Activated CD4-positive, alpha-beta memory T cell treated with anti-CD3 and anti-CD28 coated beads, Interleukin-2, amount 10 ng/mL, durations not matched to agents 7 days and 5 days (primary cell): ENCODE data around the gene YTHDF1. TPM values are rescaled to one million over a fixed set of nuclear protein-coding genes. Genes with fewer than 3 reads are reported as not detected.

Experiments used
- CTCF ChIA-PET: fragments of 350-600 bp; sonication (Branson Sonifier 250); formaldehyde crosslinking; loops from one replicate; lab custom pipeline; 2021; ENCODE audit warnings: antibody characterized with exemption, inconsistent platforms; lab: Charles Lee
- POLR2A ChIA-PET: fragments of 350-600 bp; sonication (Branson Sonifier 250); formaldehyde crosslinking; loops from one replicate; lab custom pipeline; 2021; ENCODE audit warnings: antibody characterized with exemption; lab: Charles Lee
- DNase-seq: peaks from one replicate; pipeline ENCODE4 v3.0.0-alpha.2; 2020
- H3K27ac Mint-ChIP-seq: one replicate; pipeline ENCODE4 v1.8.0; 2021; ENCODE audit warnings: mild to moderate bottlenecking, mixed read lengths
- H3K27me3 Mint-ChIP-seq: one replicate; pipeline ENCODE4 v1.8.0; 2021; ENCODE audit warnings: mixed read lengths
- H3K36me3 Mint-ChIP-seq: one replicate; pipeline ENCODE4 v1.8.0; 2021; ENCODE audit warnings: low read depth, mixed read lengths
- H3K4me1 Mint-ChIP-seq: one replicate; pipeline ENCODE4 v1.8.0; 2021; ENCODE audit warnings: mixed read lengths
- H3K4me3 Mint-ChIP-seq: one replicate; pipeline ENCODE4 v1.8.0; 2021; ENCODE audit warnings: mild to moderate bottlenecking, mixed read lengths
- H3K9me3 Mint-ChIP-seq: one replicate; pipeline ENCODE4 v1.8.0; 2021; ENCODE audit warnings: mixed read lengths
- total RNA-seq, 2 experiments: library from RNA; stranded (reverse); gene quantifications; one replicate each; pipeline ENCODE4 v1.2.3, GENCODE V29; 2021

The YTHDF1 gene
- total RNA-seq, 2 experiments from 2014 or later: 36.1 to 36.8 TPM

- Mint-ChIP-seq H3K4me1 (no peaks in the 10 kb centered on the region), H3K27me3 (no peaks in the 10 kb centered on the region), H3K27ac (no peak overlapping the region), H3K4me3 (no peak overlapping the region), H3K9me3 (peaks cover 4% of the 10 kb centered on the region), H3K36me3 (peaks cover 8% of the 10 kb centered on the region)
- ChIA-PET CTCF (no interaction called here), POLR2A (no interaction called here)
- no peak for DNase-seq
These were observed 25.9 kb downstream of the YTHDF1 start for GRCh38 chr20:63189846-63190559.

- Mint-ChIP-seq H3K27ac (no peak overlapping the region), H3K4me3 (no peak overlapping the region), H3K27me3 (no peaks in the 10 kb centered on the region), H3K4me1 (no peaks in the 10 kb centered on the region), H3K36me3 (peaks cover under 1% of the 10 kb centered on the region), H3K9me3 (peaks cover 4% of the 10 kb centered on the region)
- ChIA-PET CTCF (no interaction called here), POLR2A (no interaction called here)
- DNase-seq: no peak
These were observed 26.6 kb downstream of the YTHDF1 start for GRCh38 chr20:63189322-63189642.

GRCh38 chr20:63188641-63189321 is 27.1 kb downstream of the YTHDF1 start:
- Mint-ChIP-seq H3K4me3 (no peak overlapping the region), H3K4me1 (no peaks in the 10 kb centered on the region), H3K27ac (no peak overlapping the region), H3K27me3 (no peaks in the 10 kb centered on the region), H3K36me3 (no peaks in the 10 kb centered on the region), H3K9me3 (peaks cover 4% of the 10 kb centered on the region)
- CTCF ChIA-PET: no interaction called here
- POLR2A ChIA-PET: no interaction called here
- DNase-seq: no peak

GRCh38 chr20:63188159-63188442 is 27.8 kb downstream of the YTHDF1 start:
- no peak overlapping the region for H3K27ac Mint-ChIP-seq
- POLR2A ChIA-PET: no interaction called here
- H3K4me1 Mint-ChIP-seq: no peaks in the 10 kb centered on the region
- no peak overlapping the region for H3K4me3 Mint-ChIP-seq
- peaks cover 4% of the 10 kb centered on the region for H3K9me3 Mint-ChIP-seq
- no peaks in the 10 kb centered on the region for H3K27me3 Mint-ChIP-seq
- H3K36me3 Mint-ChIP-seq: no peaks in the 10 kb centered on the region
- CTCF ChIA-PET: no interaction called here
- DNase-seq: no peak

GRCh38 chr20:63187338-63188158 is 28.4 kb downstream of the YTHDF1 start:
- DNase-seq: no peak
- ChIA-PET POLR2A (no interaction called here), CTCF (no interaction called here)
- H3K36me3 Mint-ChIP-seq: no peaks in the 10 kb centered on the region
- H3K27me3 Mint-ChIP-seq: no peaks in the 10 kb centered on the region
- H3K27ac Mint-ChIP-seq: no peak overlapping the region
- no peaks in the 10 kb centered on the region for H3K4me1 Mint-ChIP-seq
- no peak overlapping the region for H3K4me3 Mint-ChIP-seq
- peaks cover 4% of the 10 kb centered on the region for H3K9me3 Mint-ChIP-seq

- Mint-ChIP-seq H3K36me3 (no peaks in the 10 kb centered on the region), H3K4me1 (no peaks in the 10 kb centered on the region), H3K9me3 (peaks cover 4% of the 10 kb centered on the region), H3K4me3 (no peak overlapping the region), H3K27me3 (no peaks in the 10 kb centered on the region), H3K27ac (no peak overlapping the region)
- CTCF ChIA-PET: no interaction called here
- no peak for DNase-seq
- POLR2A ChIA-PET: no interaction called here
These were observed 29.2 kb downstream of the YTHDF1 start for GRCh38 chr20:63186528-63187316.

GRCh38 chr20:63186084-63186483 is 29.8 kb downstream of the YTHDF1 start:
- DNase-seq: no peak
- POLR2A ChIA-PET: no interaction called here
- no peak overlapping the region for H3K27ac Mint-ChIP-seq
- H3K4me3 Mint-ChIP-seq: no peak overlapping the region
- peaks cover 3% of the 10 kb centered on the region for H3K27me3 Mint-ChIP-seq
- H3K9me3 Mint-ChIP-seq: peaks cover 4% of the 10 kb centered on the region
- H3K36me3 Mint-ChIP-seq: no peaks in the 10 kb centered on the region
- no peaks in the 10 kb centered on the region for H3K4me1 Mint-ChIP-seq
- CTCF ChIA-PET: no interaction called here

- Mint-ChIP-seq H3K27me3 (peaks cover 11% of the 10 kb centered on the region), H3K9me3 (peaks cover 4% of the 10 kb centered on the region), H3K4me3 (no peak overlapping the region), H3K36me3 (no peaks in the 10 kb centered on the region), H3K4me1 (peaks cover 1% of the 10 kb centered on the region), H3K27ac (no peak overlapping the region)
- DNase-seq: no peak
- ChIA-PET CTCF (no interaction called here), POLR2A (no interaction called here)
These were observed 30.6 kb downstream of the YTHDF1 start for GRCh38 chr20:63185215-63185796.

GRCh38 chr20:63183422-63184146 is 32.3 kb downstream of the YTHDF1 start:
- Mint-ChIP-seq H3K4me1 (peaks cover 3% of the 10 kb centered on the region), H3K27me3 (peaks cover 16% of the 10 kb centered on the region)
- POLR2A ChIA-PET: no interaction called here

GRCh38 chr20:63182946-63183415 is 33.0 kb downstream of the YTHDF1 start:
- POLR2A ChIA-PET: no interaction called here
- CTCF ChIA-PET: no interaction called here
- H3K4me3 Mint-ChIP-seq: no peak overlapping the region
- H3K4me1 Mint-ChIP-seq: peaks cover 3% of the 10 kb centered on the region
- H3K36me3 Mint-ChIP-seq: no peaks in the 10 kb centered on the region
- no peak overlapping the region for H3K27ac Mint-ChIP-seq
- H3K9me3 Mint-ChIP-seq: peaks cover 4% of the 10 kb centered on the region
- no peak for DNase-seq
- peaks cover 16% of the 10 kb centered on the region for H3K27me3 Mint-ChIP-seq

More at GRCh38 chr20:63183422-63184146, 32.3 kb downstream of the YTHDF1 start:
- Mint-ChIP-seq H3K36me3 (no peaks in the 10 kb centered on the region), H3K4me3 (no peak overlapping the region), H3K9me3 (peaks cover 4% of the 10 kb centered on the region), H3K27ac (no peak overlapping the region)
- CTCF ChIA-PET: interaction anchor here (0.6 kb wide), 1 partner anchor 9 kb away, joined by 3 read pairs; no protein-coding TSS in a partner anchor
- peak; percentile 55 for DNase-seq

GRCh38 chr20:63182425-63182824 is 33.5 kb downstream of the YTHDF1 start:
- Mint-ChIP-seq H3K9me3 (peaks cover 4% of the 10 kb centered on the region), H3K4me1 (peaks cover 3% of the 10 kb centered on the region), H3K27me3 (peaks cover 18% of the 10 kb centered on the region), H3K4me3 (no peak overlapping the region), H3K36me3 (no peaks in the 10 kb centered on the region), H3K27ac (no peak overlapping the region)
- DNase-seq: no peak
- ChIA-PET CTCF (no interaction called here), POLR2A (no interaction called here)

- ChIA-PET POLR2A (no interaction called here), CTCF (interaction anchor here (1.7 kb wide), 1 partner anchor 42 kb away, joined by 6 read pairs; no protein-coding TSS in a partner anchor)
- no peak for DNase-seq
- H3K9me3 Mint-ChIP-seq: peaks cover 4% of the 10 kb centered on the region
- H3K4me1 Mint-ChIP-seq: peaks cover 5% of the 10 kb centered on the region
- peaks cover 28% of the 10 kb centered on the region for H3K27me3 Mint-ChIP-seq
- H3K27ac Mint-ChIP-seq: no peak overlapping the region
- peaks cover 2% of the 10 kb centered on the region for H3K36me3 Mint-ChIP-seq
- H3K4me3 Mint-ChIP-seq: no peak overlapping the region
These were observed 34.7 kb downstream of the YTHDF1 start for GRCh38 chr20:63181226-63181625.
